Midbrain (tissue), 1 donor: Measurements from ENCODE around the gene IFNL4.
"Not testable (repeated sequence)": the region's sequence is repeated elsewhere in the genome, so short reads cannot be mapped to it uniquely, and the experiment has no call there.

ENCODE experiments used
- DNase-seq: peaks from one replicate; lab custom pipeline; 2025; lab: John Stamatoyannopoulos, UW

The IFNL4 gene

GRCh38 chr19:39254531-39255345, 6.1 kb upstream of the IFNL4 start:
- DNase-seq = no peak

- DNase-seq = no peak
These were observed 4.9 kb upstream of the IFNL4 start for GRCh38 chr19:39253374-39254149.

- DNase-seq = no peak
These were observed 3.8 kb upstream of the IFNL4 start for GRCh38 chr19:39252458-39252857.

GRCh38 chr19:39251846-39252245, 3.2 kb upstream of the IFNL4 start:
- no peak for DNase-seq

GRCh38 chr19:39251081-39251480, 2.4 kb upstream of the IFNL4 start:
- DNase-seq = no peak

GRCh38 chr19:39247701-39248664, 673 bp downstream of the IFNL4 start:
- no peak for DNase-seq

- DNase-seq = peak; percentile 1
These were observed 1.5 kb downstream of the IFNL4 start for GRCh38 chr19:39246951-39247669.

- DNase-seq = not testable (repeated sequence)
These were observed 3.5 kb downstream of the IFNL4 start for GRCh38 chr19:39245166-39245565.

- not testable (repeated sequence) for DNase-seq
These were observed 4.1 kb downstream of the IFNL4 start, which contains the start of gene IFNL3 for GRCh38 chr19:39244410-39245100. IFNL3 (minus strand) TSS chr19:39245006; CDS start chr19:39244967, 39 bp downstream.

- DNase-seq = not testable (repeated sequence)
These were observed 4.9 kb downstream of the IFNL4 start for GRCh38 chr19:39243741-39244140.

GRCh38 chr19:39240421-39240820, 8.2 kb downstream of the IFNL4 start:
- DNase-seq = no peak

- DNase-seq = no peak
These were observed 9.7 kb downstream of the IFNL4 start for GRCh38 chr19:39238944-39239343.

GRCh38 chr19:39238209-39238608, 10.4 kb downstream of the IFNL4 start:
- no peak for DNase-seq

GRCh38 chr19:39237200-39238184, 11.2 kb downstream of the IFNL4 start:
- no peak for DNase-seq

- DNase-seq = no peak
These were observed 12.1 kb downstream of the IFNL4 start for GRCh38 chr19:39236527-39236926.

GRCh38 chr19:39232708-39233107, 15.9 kb downstream of the IFNL4 start:
- no peak for DNase-seq

- no peak for DNase-seq
These were observed 18.4 kb downstream of the IFNL4 start for GRCh38 chr19:39230096-39230764.

GRCh38 chr19:39224910-39225309, 23.7 kb downstream of the IFNL4 start:
- no peak for DNase-seq
